Spleen (tissue), 11 donors: ENCODE measurements around the gene PRPS1L1. TPM values are rescaled to one million over a fixed set of nuclear protein-coding genes. Genes with fewer than 3 reads are reported as not detected.

Experiments
- DNase-seq: peaks from one replicate; pipeline ENCODE4 v3.0.0-alpha.2; 2020
- H3K27ac ChIP-seq, 8 donors: fragments of 200-600 bp; sonication (generic) in 7 of 8; 1 replicate in 4 of 8; 2 replicates in 4 of 8; pipeline versions ENCODE4 v1.5.0 to v1.8.0; 2016 to 2021; ENCODE audit warnings: inconsistent platforms in 4 of 8, mild to moderate bottlenecking in 4 of 8, moderate library complexity in 1 of 8
- H3K27me3 ChIP-seq, 7 donors: fragments of 200-600 bp; sonication (generic) in 6 of 7; replicated peaks in 1 of 7; 1 replicate in 4 of 7; 2 replicates in 3 of 7; pipeline versions ENCODE4 v1.5.0 to v1.8.0; 2016 to 2021; ENCODE audit warnings: inconsistent platforms in 3 of 7, mild to moderate bottlenecking in 1 of 7
- H3K36me3 ChIP-seq, 6 donors: fragments of 200-600 bp; sonication (generic) in 5 of 6; 1 replicate in 4 of 6; 2 replicates in 2 of 6; pipeline versions ENCODE4 v1.5.0 to v1.8.0; 2016 to 2021; ENCODE audit warnings: inconsistent platforms in 2 of 6
- H3K4me1 ChIP-seq, 6 donors: fragments of 200-600 bp; sonication (generic) in 5 of 6; 1 replicate in 3 of 6; 2 replicates in 3 of 6; pipeline versions ENCODE4 v1.5.0 to v1.8.0; 2016 to 2021; ENCODE audit warnings: inconsistent platforms in 3 of 6
- H3K4me3 ChIP-seq, 8 donors: fragments of 200-600 bp; sonication (generic) in 7 of 8; 1 replicate in 4 of 8; 2 replicates in 4 of 8; pipeline versions ENCODE4 v1.5.0 to v1.8.0; 2016 to 2021; ENCODE audit warnings: inconsistent platforms in 4 of 8, mild to moderate bottlenecking in 4 of 8, moderate library complexity in 2 of 8
- H3K9me3 ChIP-seq, 8 donors: fragments of 200-600 bp; sonication (generic) in 7 of 8; 1 replicate in 4 of 8; 2 replicates in 4 of 8; pipeline versions ENCODE4 v1.5.0 to v1.8.0; 2016 to 2021; ENCODE audit warnings: inconsistent platforms in 4 of 8
- CTCF ChIP-seq, 11 experiments: fragments of 200-600 bp in 7 of 11; fragments of 450-650 bp in 4 of 11; sonication (generic) in 4 of 11; IDR thresholded peaks in 8 of 11; conservative IDR thresholded peaks in 3 of 11; 1 replicate in 7 of 11; 2 replicates in 4 of 11; pipeline versions ENCODE4 v1.4.0 to v1.8.0; 2016 to 2021; ENCODE audit warnings: antibody characterized with exemption in 11 of 11, inconsistent platforms in 4 of 11, mild to moderate bottlenecking in 1 of 11
- POLR2A ChIP-seq, 3 donors: fragments of 450-650 bp; IDR thresholded peaks; one replicate each; pipeline ENCODE4 v1.5.1; 2017; ENCODE audit warnings: antibody characterized with exemption in 3 of 3, mild to moderate bottlenecking in 1 of 3
- POLR2AphosphoS5 ChIP-seq, 3 donors: sonication (generic); formaldehyde crosslinking; IDR thresholded peaks; one replicate each; pipeline ENCODE4 v1.5.1; 2017; ENCODE audit warnings: antibody characterized with exemption in 3 of 3
- WGBS, 5 donors: extraction: QIAGEN DNeasy Blood & Tissue Kit in 3 of 5; methylation state at CpG; one replicate each; pipeline versions ENCODE4 v1.1.5 to v1.1.7; 2013 to 2018; 5-methylcytosine and 5-hydroxymethylcytosine counted together
- intact Hi-C: fragments of 100-400 bp; cut with DNase I; formaldehyde crosslinking; loops from one replicate; pipeline ENCODE4 v1.15.0; 2023; ENCODE audit warnings: low total_unique reads
- polyA plus RNA-seq, 3 donors: library from polyadenylated mRNA; stranded (reverse); fragments of 200-250 nt; gene quantifications; one replicate each; pipeline ENCODE4 v1.2.1, GENCODE V29; 2013
- total RNA-seq, 7 donors: library from RNA; depleted of rRNA in 3 of 7; stranded (reverse); fragments of >200 nt in 3 of 7; fragmentation: NEBNext Ultra II Directional in 4 of 7; extraction: Animal tissue kit (Norgen Biotek cat#: 25700) in 4 of 7; gene quantifications; one replicate each; pipeline versions ENCODE4 v1.1.0 to v1.2.1, GENCODE V29; 2016 to 2021
- donor health status: healthy with polysubstance abuse.
- donor health status: DM: no; HTN: no; CAD: no; lungs with moderate emphysema.
- donor health status: DM: no; HTN: no; CAD: no.
- donor health status: Bipolar disorder and iron deficiency.
- donor health status: healthy.
- donor health status: DM: no; HTN: no; CAD: no.
- donor health status: DM: yes; HTN: yes; CAD: no.

PRPS1L1 gene
- total and polyA plus RNA-seq, 10 donors: not detected

GRCh38 chr7:17996442-17997223 is 31.0 kb downstream of the PRPS1L1 start:
- intact Hi-C loops: no loop called here
- no peaks in the 10 kb centered on the region for H3K36me3 ChIP-seq
- no peaks in the 10 kb centered on the region for H3K4me1 ChIP-seq
- H3K4me3 ChIP-seq: no peak overlapping the region
- DNase-seq: no peak
- TF ChIP-seq POLR2AphosphoS5 (IDR thresholded peaks at IDR 0.05): no peak
- no peak overlapping the region for H3K27ac ChIP-seq
- H3K27me3 ChIP-seq: no peaks in the 10 kb centered on the region
- 0 to 73% (median 0%) methylated on average over 1 of the region's 1 CpG for WGBS, 5 donors
- H3K9me3 ChIP-seq: peaks cover 0 to 13% (median 7%) of the 10 kb centered on the region in 8 donors

GRCh38 chr7:17996040-17996439 is 31.6 kb downstream of the PRPS1L1 start:
- intact Hi-C loops: no loop called here
- Histone ChIP-seq H3K27me3 (no peaks in the 10 kb centered on the region), H3K36me3 (no peaks in the 10 kb centered on the region), H3K27ac (no peak overlapping the region), H3K4me1 (no peaks in the 10 kb centered on the region), H3K4me3 (no peak overlapping the region), H3K9me3 (peaks cover 0 to 13% (median 7%) of the 10 kb centered on the region in 8 donors)
- no peak for DNase-seq
- TF ChIP-seq POLR2A (IDR thresholded peaks at IDR 0.05): no peak
- no peak for TF ChIP-seq POLR2AphosphoS5 (IDR thresholded peaks at IDR 0.05)
- no peak for TF ChIP-seq CTCF (IDR thresholded peaks at IDR 0.05 in 8 of 11, conservative IDR thresholded peaks at IDR 0.05 in 3 of 11)
- 90 to 98% (median 92%) methylated on average over 2 of the region's 2 CpGs for WGBS, 5 donors

GRCh38 chr7:17994079-17994850 is 33.4 kb downstream of the PRPS1L1 start:
- Histone ChIP-seq H3K4me1 (no peaks in the 10 kb centered on the region), H3K27ac (no peak overlapping the region), H3K27me3 (no peaks in the 10 kb centered on the region), H3K4me3 (no peak overlapping the region), H3K36me3 (no peaks in the 10 kb centered on the region), H3K9me3 (peaks cover 0 to 8% (median 7%) of the 10 kb centered on the region in 8 donors)
- DNase-seq: no peak
- intact Hi-C loops: no loop called here
- 53 to 79% (median 72%) methylated on average over 5 of the region's 5 CpGs for whole genome bisulfite sequencing, 5 donors
- no peak for TF ChIP-seq CTCF (IDR thresholded peaks at IDR 0.05 in 8 of 11, conservative IDR thresholded peaks at IDR 0.05 in 3 of 11)
- no peak for TF ChIP-seq POLR2AphosphoS5 (IDR thresholded peaks at IDR 0.05)
- no peak for TF ChIP-seq POLR2A (IDR thresholded peaks at IDR 0.05)

GRCh38 chr7:17991866-17992648 is 35.6 kb downstream of the PRPS1L1 start:
- no peak overlapping the region for H3K4me3 ChIP-seq
- H3K27ac ChIP-seq: no peak overlapping the region
- H3K4me1 ChIP-seq: no peaks in the 10 kb centered on the region
- no peaks in the 10 kb centered on the region for H3K27me3 ChIP-seq
- H3K9me3 ChIP-seq: no peaks in the 10 kb centered on the region
- H3K36me3 ChIP-seq: no peaks in the 10 kb centered on the region
- intact Hi-C loops: no loop called here
- no peak for DNase-seq
- 66 to 75% (median 71%) methylated on average over 13 of the region's 13 CpGs for WGBS, 5 donors
- peak in 2 of 11 experiments; percentile 11 to 13 for TF ChIP-seq CTCF (IDR thresholded peaks at IDR 0.05 in 8 of 11, conservative IDR thresholded peaks at IDR 0.05 in 3 of 11)
- no peak for TF ChIP-seq POLR2AphosphoS5 (IDR thresholded peaks at IDR 0.05)
